Neural cell (in vitro differentiated cells): Measurements from ENCODE around the gene ZBTB44. TPM values are rescaled to one million over a fixed set of nuclear protein-coding genes. Genes with fewer than 3 reads are reported as not detected.

Experiments
- H2AFZ ChIP-seq: fragments of 200-600, 300-800 bp; sonication (generic), shearing (Covaris generic); 2 replicates; pipeline ENCODE4 v1.6.0; 2014; ENCODE audit warnings: low read depth, mild to moderate bottlenecking, antibody characterized with exemption, low read length, moderate library complexity
- H3F3A ChIP-seq: fragments of 200-600 bp; shearing (Covaris generic); 2 replicates; pipeline ENCODE4 v1.6.1; 2016; ENCODE audit warnings: mild to moderate bottlenecking, moderate library complexity, mixed read lengths, antibody characterized with exemption, low read length; ENCODE audit not compliant: insufficient read depth, poor library complexity, severe bottlenecking
- H3K27ac ChIP-seq: fragments of 200-600, 300-800 bp; sonication (generic), shearing (Covaris generic); 2 replicates; pipeline ENCODE4 v1.5.1; 2014; ENCODE audit warnings: mild to moderate bottlenecking, low read length, moderate library complexity
- H3K27me3 ChIP-seq: fragments of 300-800, 200-600 bp; sonication (generic), shearing (Covaris generic); 2 replicates; pipeline ENCODE4 v1.6.0; 2014; ENCODE audit warnings: mild to moderate bottlenecking, low read depth, low read length, moderate library complexity; ENCODE audit not compliant: insufficient read depth
- H3K36me3 ChIP-seq: fragments of 300-800, 200-600 bp; sonication (generic), shearing (Covaris generic); 2 replicates; pipeline ENCODE4 v1.5.1; 2014; ENCODE audit warnings: mild to moderate bottlenecking, antibody characterized with exemption, low read length, moderate library complexity; ENCODE audit not compliant: insufficient read depth
- H3K4me2 ChIP-seq: fragments of 300-800, 200-600 bp; sonication (generic), shearing (Covaris generic); 2 replicates; pipeline ENCODE4 v1.6.0; 2014; ENCODE audit warnings: mild to moderate bottlenecking, low read length
- H3K4me3 ChIP-seq: fragments of 300-800, 200-600 bp; sonication (generic), shearing (Covaris generic); 2 replicates; pipeline ENCODE4 v1.5.1; 2014; ENCODE audit warnings: mild to moderate bottlenecking, low read length, moderate library complexity
- H3K79me2 ChIP-seq: fragments of 200-600 bp; shearing (Covaris generic); replicated peaks from 2 replicates; pipeline ENCODE4 v1.6.0; 2014; ENCODE audit warnings: mild to moderate bottlenecking, low read length, moderate library complexity; ENCODE audit not compliant: insufficient read depth
- H3K9ac ChIP-seq: fragments of 300-800, 200-600 bp; sonication (generic), shearing (Covaris generic); 2 replicates; pipeline ENCODE4 v1.6.1; 2016; ENCODE audit warnings: mild to moderate bottlenecking, low read length, mixed read lengths
- H3K9me2 ChIP-seq: fragments of 200-600 bp; shearing (Covaris generic); 2 replicates; pipeline ENCODE4 v1.6.1; 2016; ENCODE audit warnings: mild to moderate bottlenecking, low read length, mixed read lengths; ENCODE audit not compliant: insufficient read depth
- H3K9me3 ChIP-seq: fragments of 200-600, 300-800 bp; sonication (generic), shearing (Covaris generic); 2 replicates; pipeline ENCODE4 v1.6.1; 2016; ENCODE audit warnings: mild to moderate bottlenecking, mixed run types, low read length, moderate library complexity, mixed read lengths
- H4K20me1 ChIP-seq: fragments of 200-600 bp; shearing (Covaris generic); 2 replicates; pipeline ENCODE4 v1.6.1; 2016; ENCODE audit warnings: mild to moderate bottlenecking, mixed run types; ENCODE audit not compliant: insufficient read depth
- CTCF ChIP-seq: fragments of 450-650 bp; IDR thresholded peaks from 2 replicates; pipeline ENCODE4 v1.5.1; 2014; ENCODE audit warnings: antibody characterized with exemption, mild to moderate bottlenecking, moderate library complexity; ENCODE audit not compliant: poor library complexity, severe bottlenecking
- EP300 ChIP-seq: fragments of 450-650 bp; conservative IDR thresholded peaks from 2 replicates; pipeline ENCODE4 v1.6.1; 2014; ENCODE audit warnings: antibody characterized with exemption, mild to moderate bottlenecking, moderate library complexity; ENCODE audit not compliant: poor library complexity, severe bottlenecking
- EZH2 ChIP-seq: fragments of 200-600, 300-800 bp; shearing (Covaris generic), sonication (generic); IDR thresholded peaks from 2 replicates; pipeline ENCODE4 v1.6.1; 2014; ENCODE audit warnings: antibody characterized with exemption, low read length, borderline replicate concordance, mild to moderate bottlenecking; ENCODE audit not compliant: insufficient read depth, poor library complexity, severe bottlenecking
- MXI1 ChIP-seq: fragments of 450-650 bp; conservative IDR thresholded peaks from 2 replicates; pipeline ENCODE4 v1.6.1; 2014; ENCODE audit warnings: antibody characterized with exemption, mild to moderate bottlenecking; ENCODE audit not compliant: poor library complexity, severe bottlenecking
- POLR2AphosphoS5 ChIP-seq: IDR thresholded peaks from 2 replicates; pipeline ENCODE4 v1.6.1; 2012
- RAD21 ChIP-seq: fragments of 450-650 bp; conservative IDR thresholded peaks from 2 replicates; pipeline ENCODE4 v1.6.1; 2014; ENCODE audit warnings: antibody characterized with exemption, mild to moderate bottlenecking, moderate library complexity
- SMC3 ChIP-seq: fragments of 450-650 bp; conservative IDR thresholded peaks from 2 replicates; pipeline ENCODE4 v1.6.1; 2014; ENCODE audit warnings: antibody characterized with exemption, mild to moderate bottlenecking, moderate library complexity; ENCODE audit not compliant: poor library complexity
- TAF1 ChIP-seq: IDR thresholded peaks from 2 replicates; pipeline ENCODE4 v1.6.1; 2012; ENCODE audit warnings: low read depth
- polyA plus RNA-seq: library from polyadenylated mRNA; depleted of rRNA; stranded (reverse); fragments of >200 nt; gene quantifications from 2 replicates; pipeline ENCODE4 v1.2.3, GENCODE V29; 2014
- TF ChIP-seq, protein P1 (sequence below): IDR thresholded peaks from 2 replicates; pipeline ENCODE4 v1.6.1; 2012; ENCODE audit warnings: borderline replicate concordance

ZBTB44 gene
- polyA plus RNA-seq, 1 donor from 2014 or later = 23.3 TPM

DNA sequence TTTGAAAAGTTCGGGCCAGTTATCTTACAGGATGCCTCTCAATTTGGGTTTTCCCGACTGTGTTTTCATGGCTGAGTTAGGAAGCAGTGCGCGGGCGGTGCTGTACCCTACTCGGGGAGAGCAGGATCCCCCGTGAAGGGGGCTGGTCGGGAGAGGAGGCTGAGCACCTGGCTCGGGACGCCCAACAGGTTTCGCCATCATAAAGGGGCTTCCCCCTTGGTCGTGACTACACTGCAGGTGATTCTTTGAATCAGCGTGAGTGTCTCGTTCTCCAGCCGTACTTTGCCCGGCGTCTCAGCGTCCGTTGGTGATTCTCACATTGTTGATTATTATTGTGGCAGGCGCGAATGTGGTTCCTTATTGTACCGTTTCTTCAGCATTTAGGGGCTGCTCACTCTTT lies 108.6 kb downstream of the ZBTB44 start:
- Histone ChIP-seq H3K27me3 (no peaks in the 10 kb centered on the region), H3K4me3 (no peak overlapping the region), H3K4me2 (no peak overlapping the region), H3K27ac (no peak overlapping the region), H3K79me2 (no peaks in the 10 kb centered on the region), H3K9me2 (no peaks in the 10 kb centered on the region), H3K36me3 (no peaks in the 10 kb centered on the region), H3K9ac (no peak overlapping the region), H3K9me3 (no peaks in the 10 kb centered on the region), H4K20me1 (no peaks in the 10 kb centered on the region), H3F3A (no peaks in the 10 kb centered on the region), H2AFZ (no peak overlapping the region)
- no peak for TF ChIP-seq RAD21
- no peak for TF ChIP-seq EP300
- no peak for TF ChIP-seq TAF1
- TF ChIP-seq, protein P1, sequence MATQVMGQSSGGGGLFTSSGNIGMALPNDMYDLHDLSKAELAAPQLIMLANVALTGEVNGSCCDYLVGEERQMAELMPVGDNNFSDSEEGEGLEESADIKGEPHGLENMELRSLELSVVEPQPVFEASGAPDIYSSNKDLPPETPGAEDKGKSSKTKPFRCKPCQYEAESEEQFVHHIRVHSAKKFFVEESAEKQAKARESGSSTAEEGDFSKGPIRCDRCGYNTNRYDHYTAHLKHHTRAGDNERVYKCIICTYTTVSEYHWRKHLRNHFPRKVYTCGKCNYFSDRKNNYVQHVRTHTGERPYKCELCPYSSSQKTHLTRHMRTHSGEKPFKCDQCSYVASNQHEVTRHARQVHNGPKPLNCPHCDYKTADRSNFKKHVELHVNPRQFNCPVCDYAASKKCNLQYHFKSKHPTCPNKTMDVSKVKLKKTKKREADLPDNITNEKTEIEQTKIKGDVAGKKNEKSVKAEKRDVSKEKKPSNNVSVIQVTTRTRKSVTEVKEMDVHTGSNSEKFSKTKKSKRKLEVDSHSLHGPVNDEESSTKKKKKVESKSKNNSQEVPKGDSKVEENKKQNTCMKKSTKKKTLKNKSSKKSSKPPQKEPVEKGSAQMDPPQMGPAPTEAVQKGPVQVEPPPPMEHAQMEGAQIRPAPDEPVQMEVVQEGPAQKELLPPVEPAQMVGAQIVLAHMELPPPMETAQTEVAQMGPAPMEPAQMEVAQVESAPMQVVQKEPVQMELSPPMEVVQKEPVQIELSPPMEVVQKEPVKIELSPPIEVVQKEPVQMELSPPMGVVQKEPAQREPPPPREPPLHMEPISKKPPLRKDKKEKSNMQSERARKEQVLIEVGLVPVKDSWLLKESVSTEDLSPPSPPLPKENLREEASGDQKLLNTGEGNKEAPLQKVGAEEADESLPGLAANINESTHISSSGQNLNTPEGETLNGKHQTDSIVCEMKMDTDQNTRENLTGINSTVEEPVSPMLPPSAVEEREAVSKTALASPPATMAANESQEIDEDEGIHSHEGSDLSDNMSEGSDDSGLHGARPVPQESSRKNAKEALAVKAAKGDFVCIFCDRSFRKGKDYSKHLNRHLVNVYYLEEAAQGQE = no peak
- TF ChIP-seq MXI1 = no peak
- no peak for TF ChIP-seq CTCF
- no peak for TF ChIP-seq EZH2
- TF ChIP-seq POLR2AphosphoS5 = no peak
- no peak for TF ChIP-seq SMC3

DNA sequence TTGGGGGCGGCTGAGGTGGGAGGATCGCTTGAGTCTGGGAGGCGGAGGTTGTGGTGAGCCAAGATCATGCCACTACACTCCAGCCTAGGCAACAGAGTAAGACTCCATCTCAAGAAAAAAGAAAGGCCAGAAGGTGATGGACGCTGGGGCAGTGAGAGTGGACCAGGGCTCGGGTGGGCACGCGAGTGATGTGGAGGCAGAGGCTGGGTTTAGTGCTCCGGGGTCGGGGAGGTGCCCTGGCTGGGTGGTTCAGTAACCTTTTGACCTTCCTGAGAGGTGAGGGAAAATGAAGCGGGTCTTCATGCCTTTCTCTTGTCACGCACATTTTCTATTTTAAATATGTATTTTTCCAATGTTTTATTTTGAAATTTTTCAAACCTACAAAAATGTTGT lies 110.0 kb downstream of the ZBTB44 start:
- Histone ChIP-seq H4K20me1 (no peaks in the 10 kb centered on the region), H3K27ac (no peak overlapping the region), H3K9me2 (no peaks in the 10 kb centered on the region)

More for the DNA sequence above, 110.0 kb downstream of the ZBTB44 start:
- H3K79me2 ChIP-seq = no peaks in the 10 kb centered on the region
- no peak for TF ChIP-seq RAD21
- TF ChIP-seq, protein P1 = no peak
- no peak for TF ChIP-seq MXI1
- no peak for TF ChIP-seq EZH2
- no peak for TF ChIP-seq SMC3
- no peak for TF ChIP-seq CTCF
- TF ChIP-seq EP300 = no peak
- no peak for TF ChIP-seq TAF1
- TF ChIP-seq POLR2AphosphoS5 = no peak
- no peaks in the 10 kb centered on the region for H3K27me3 ChIP-seq
- no peak overlapping the region for H3K9ac ChIP-seq
- no peaks in the 10 kb centered on the region for H3K9me3 ChIP-seq
- no peak overlapping the region for H3K4me3 ChIP-seq
- no peak overlapping the region for H2AFZ ChIP-seq
- no peak overlapping the region for H3K4me2 ChIP-seq
- H3F3A ChIP-seq = no peaks in the 10 kb centered on the region
- H3K36me3 ChIP-seq = no peaks in the 10 kb centered on the region
